Fibroblast of skin of right quadriceps (primary cell): ENCODE measurements around the gene ASB9.
A peak's percentile ranks its signal among the peaks of the same experiment; 100 is the strongest.
"Not testable (repeated sequence)": the region's sequence is repeated elsewhere in the genome, so short reads cannot be mapped to it uniquely, and the experiment has no call there.

Source experiments
- DNase-seq: peaks from one replicate; pipeline ENCODE4 v3.0.0-alpha.2; 2013

Gene ASB9

GRCh38 chrX:15240414-15240813, 29.5 kb downstream of the ASB9 start:
- DNase-seq = no peak

- DNase-seq = no peak
These were observed 33.7 kb downstream of the ASB9 start for GRCh38 chrX:15236146-15236545.

- DNase-seq = no peak
These were observed 34.9 kb downstream of the ASB9 start for GRCh38 chrX:15235001-15235400.

GRCh38 chrX:15233416-15234015, 36.4 kb downstream of the ASB9 start:
- no peak for DNase-seq

GRCh38 chrX:15224747-15225146, 45.1 kb downstream of the ASB9 start:
- no peak for DNase-seq

- DNase-seq = peak; percentile 24
These were observed 48.6 kb downstream of the ASB9 start for GRCh38 chrX:15221321-15221720.

GRCh38 chrX:15217161-15217560, 52.7 kb downstream of the ASB9 start:
- no peak for DNase-seq

- no peak for DNase-seq
These were observed 53.6 kb downstream of the ASB9 start for GRCh38 chrX:15216280-15216679.

GRCh38 chrX:15215366-15215765, 54.5 kb downstream of the ASB9 start:
- DNase-seq = no peak

GRCh38 chrX:15214588-15214987, 55.3 kb downstream of the ASB9 start:
- no peak for DNase-seq

- no peak for DNase-seq
These were observed 60.8 kb downstream of the ASB9 start for GRCh38 chrX:15209096-15209495.

- no peak for DNase-seq
These were observed 61.9 kb downstream of the ASB9 start for GRCh38 chrX:15207994-15208393.

- DNase-seq = no peak
These were observed 62.5 kb downstream of the ASB9 start for GRCh38 chrX:15207384-15207783.

- DNase-seq = no peak
These were observed 63.6 kb downstream of the ASB9 start for GRCh38 chrX:15206306-15206705.

- DNase-seq = no peak
These were observed 65.6 kb downstream of the ASB9 start for GRCh38 chrX:15204130-15204751.

- no peak for DNase-seq
These were observed 66.2 kb downstream of the ASB9 start for GRCh38 chrX:15203694-15204093.

GRCh38 chrX:15202454-15203177, 67.3 kb downstream of the ASB9 start:
- DNase-seq = peak; percentile 86

GRCh38 chrX:15200871-15201270, 69.0 kb downstream of the ASB9 start:
- DNase-seq = no peak

GRCh38 chrX:15198608-15199202, 71.2 kb downstream of the ASB9 start:
- not testable (repeated sequence) for DNase-seq

GRCh38 chrX:15194146-15194545, 75.7 kb downstream of the ASB9 start:
- DNase-seq = peak; percentile 62
